K562 (cell line): Measurements from ENCODE around the gene ZCCHC24. TPM values are rescaled to one million over a fixed set of nuclear protein-coding genes. Genes with fewer than 3 reads are reported as not detected.

Experiments
- ATAC-seq: fragments of 200-7000 bp; cut with Tn5 transposase; 3 replicates; pipeline ENCODE4 v1.9.1; 2020; ENCODE audit warnings: moderate library complexity
- BruUV-seq: library from RNA; stranded (reverse); fragments of 400-500 nt; replicated peaks from 2 replicates; lab custom pipeline; 2021; lab: Mats Ljungman, UMichigan
- CTCF ChIA-PET: fragments of 300-600 bp; formaldehyde crosslinking; extraction: SDS; loops from one replicate; lab custom pipeline; 2021; ENCODE audit warnings: low intra/inter-chr PET ratio; lab: Yijun Ruan, JAX
- POLR2A ChIA-PET: fragments of 300-600, 350-650 bp; sonication (Branson Sonifier 250); formaldehyde crosslinking; extraction: SDS; loops from one replicate; lab custom pipeline; 2021; ENCODE audit warnings: antibody characterized with exemption, inconsistent platforms; lab: Yijun Ruan, JAX
- DNase-seq, 4 experiments: peaks; one replicate each; pipeline versions ENCODE4 v3.0.0 to v3.0.0-alpha.2; 2011 to 2018; ENCODE audit warnings: low spot score in 3 of 4, mixed read lengths in 3 of 4; ENCODE audit errors: extremely low read depth in 1 of 4
- FAIRE-seq: peaks from 2 replicates; lab custom pipeline; 2011; peaks lifted over from hg19 to GRCh38; lab: Jason Lieb, UNC
- H2AFZ ChIP-seq: 2 replicates; pipeline ENCODE4 v1.6.0; 2011; ENCODE audit warnings: low read depth, low read length, control low read depth, inconsistent platforms
- H3K27ac ChIP-seq: fragments of 200-600 bp; 3 replicates; pipeline ENCODE4 v1.8.0; 2011; ENCODE audit warnings: low read depth, mild to moderate bottlenecking, control low read depth, inconsistent platforms, low read length, moderate library complexity, mixed read lengths; ENCODE audit errors: extremely low read depth
- H3K27me3 ChIP-seq, 2 experiments: fragments of 300-600 bp in 1 of 2; 2 replicates in 1 of 2; 3 replicates in 1 of 2; pipeline versions ENCODE4 v1.6.0 to v1.8.0; 2011; ENCODE audit warnings: inconsistent platforms in 2 of 2, low read length in 2 of 2, mild to moderate bottlenecking in 1 of 2, mixed read lengths in 1 of 2, moderate library complexity in 1 of 2; ENCODE audit not compliant: control insufficient read depth in 2 of 2, insufficient read depth in 2 of 2
- H3K36me3 ChIP-seq: fragments of 300-600 bp; 3 replicates; pipeline ENCODE4 v1.8.0; 2011; ENCODE audit warnings: mild to moderate bottlenecking, low read length, inconsistent platforms; ENCODE audit not compliant: control insufficient read depth, insufficient read depth
- H3K4me1 ChIP-seq, 2 experiments: fragments of 200-600 bp in 1 of 2; replicated peaks in 1 of 2; 2 replicates in 1 of 2; 3 replicates in 1 of 2; pipeline versions ENCODE4 v1.5.1 to v1.8.0; 2011; ENCODE audit warnings: inconsistent platforms in 2 of 2, low read length in 2 of 2, mild to moderate bottlenecking in 1 of 2, mixed read lengths in 1 of 2, moderate library complexity in 1 of 2; ENCODE audit not compliant: control insufficient read depth in 2 of 2, insufficient read depth in 2 of 2
- H3K4me2 ChIP-seq: 2 replicates; pipeline ENCODE4 v1.6.1; 2011; ENCODE audit warnings: low read length, control low read depth, inconsistent platforms, mixed read lengths; ENCODE audit not compliant: insufficient read depth
- H3K4me3 ChIP-seq: fragments of 200-600 bp; sonication (generic), shearing (Covaris generic); 2 replicates; pipeline ENCODE4 v1.5.1; 2016; ENCODE audit warnings: control low read depth, inconsistent platforms
- H3K79me2 ChIP-seq: fragments of 200-600 bp; 3 replicates; pipeline ENCODE4 v1.8.0; 2011; ENCODE audit warnings: low read length, inconsistent platforms; ENCODE audit not compliant: control insufficient read depth, insufficient read depth
- H3K9ac ChIP-seq, 2 experiments: 2 replicates each; pipeline versions ENCODE4 v1.6.0 to v1.6.1; 2011; ENCODE audit warnings: low read depth in 2 of 2, low read length in 2 of 2, control low read depth in 1 of 2, inconsistent platforms in 1 of 2, mild to moderate bottlenecking in 1 of 2, mixed read lengths in 1 of 2; ENCODE audit not compliant: insufficient read depth in 1 of 2
- H3K9me1 ChIP-seq: one replicate; pipeline ENCODE4 v1.6.0; 2011; ENCODE audit warnings: inconsistent platforms, mild to moderate bottlenecking, low read length, moderate library complexity; ENCODE audit not compliant: control insufficient read depth, insufficient read depth
- H3K9me3 ChIP-seq: replicated peaks from 2 replicates; pipeline ENCODE4 v1.5.1; 2011; ENCODE audit warnings: low read depth, low read length, inconsistent platforms; ENCODE audit not compliant: control insufficient read depth, insufficient read depth
- H4K20me1 ChIP-seq: replicated peaks from 2 replicates; pipeline ENCODE4 v1.6.1; 2011; ENCODE audit warnings: low read length, inconsistent platforms, mixed read lengths; ENCODE audit not compliant: control insufficient read depth, insufficient read depth
- CBX2 ChIP-seq: fragments of 200-600 bp; sonication (generic); IDR thresholded peaks from one replicate; pipeline ENCODE4 v1.6.1; 2012; ENCODE audit warnings: mild to moderate bottlenecking, low read length, inconsistent platforms; ENCODE audit not compliant: insufficient read depth, poor library complexity, severe bottlenecking
- DNMT1 ChIP-seq: fragments of 450-650 bp; IDR thresholded peaks from 2 replicates; pipeline ENCODE4 v1.6.1; 2016; ENCODE audit warnings: antibody characterized with exemption, mild to moderate bottlenecking
- FOSL1 ChIP-seq: fragments of 200-800 bp; sonication (Bioruptor generic); conservative IDR thresholded peaks from 2 replicates; pipeline ENCODE4 v1.6.1; 2016; ENCODE audit warnings: missing genetic modification characterization, missing compliant biosample characterization
- IRF1 ChIP-seq: sonication (generic); formaldehyde crosslinking; IDR thresholded peaks from 2 replicates; pipeline ENCODE4 v1.8.0; 2022; ENCODE audit warnings: missing genetic modification reagents, mild to moderate bottlenecking, borderline replicate concordance
- NCOA4 ChIP-seq: fragments of 450-650 bp; IDR thresholded peaks from 2 replicates; pipeline ENCODE4 v1.6.1; 2018; ENCODE audit warnings: mild to moderate bottlenecking; ENCODE audit not compliant: partially characterized antibody
- NFATC3 ChIP-seq: fragments of 450-650 bp; IDR thresholded peaks from 2 replicates; pipeline ENCODE4 v1.6.1; 2017; ENCODE audit warnings: mild to moderate bottlenecking
- PPARD ChIP-seq: fragments of 250-450 bp; sonication (Bioruptor Pico); IDR thresholded peaks from 2 replicates; pipeline ENCODE4 v1.8.0; 2022; ENCODE audit warnings: inconsistent platforms, mild to moderate bottlenecking, moderate library complexity
- TAF1 ChIP-seq: IDR thresholded peaks from 2 replicates; pipeline ENCODE4 v1.6.1; 2011; ENCODE audit warnings: mild to moderate bottlenecking, low read length, moderate library complexity; ENCODE audit not compliant: insufficient read depth, control insufficient read depth, severe bottlenecking; ENCODE audit errors: extremely low read depth
- whole genome bisulfite sequencing: fragments of 100-300 bp; shearing (Covaris generic); methylation state at CpG from one replicate; pipeline ENCODE4 v1.1.6; 2016; ENCODE audit warnings: low coverage, mixed read lengths; ENCODE audit not compliant: insufficient coverage; ENCODE audit errors: missing lambda C conversion rate; 5-methylcytosine and 5-hydroxymethylcytosine counted together
- in situ Hi-C: fragments of 300-500 bp; cut with MboI; formaldehyde crosslinking; loops from 4 replicates; pipeline ENCODE4 v1.15.0; 2018; ENCODE audit warnings: inconsistent platforms, mixed read lengths
- intact Hi-C: fragments of 100-400 bp; cut with micrococcal nuclease; formaldehyde crosslinking; loops from 2 replicates; pipeline ENCODE4 v1.14.2; 2022
- polyA plus RNA-seq, 8 experiments: library from polyadenylated mRNA; depleted of rRNA in 4 of 8; stranded (reverse) in 5 of 8; unstranded in 3 of 8; fragments of >200 nt; fragmentation: Nextera tagmentation in 2 of 8; fragmentation: Illumina TruSeq in 1 of 8; extraction: Ambion mirVana in 2 of 8; extraction: Trizol in 1 of 8; gene quantifications; 2 replicates each; pipeline versions ENCODE4 v1.2.1 to v1.2.3, GENCODE V29; 2011 to 2014; ENCODE audit warnings: inconsistent platforms in 1 of 8, missing spikeins in 1 of 8
- total RNA-seq, 7 experiments: library from RNA; depleted of rRNA in 6 of 7; stranded (reverse); fragments of >200 nt in 6 of 7; fragmentation: Illumina TruSeq in 2 of 7; extraction: Trizol in 2 of 7; gene quantifications; 2 replicates each; pipeline versions ENCODE4 v1.2.1 to v1.2.3, GENCODE V29; 2011 to 2021; ENCODE audit warnings: low replicate concordance in 1 of 7
- TF ChIP-seq, protein P1 (sequence below): fragments of 250-450 bp; sonication (Bioruptor Pico); IDR thresholded peaks from 2 replicates; pipeline ENCODE4 v1.4.0; 2020
- TF ChIP-seq, protein P2 (sequence below): fragments of 450-650 bp; formaldehyde crosslinking; IDR thresholded peaks from 2 replicates; pipeline ENCODE4 v1.4.0; 2022; ENCODE audit warnings: missing genetic modification characterization
- TF ChIP-seq, protein P3 (sequence below): sonication (generic); formaldehyde crosslinking; IDR thresholded peaks from 2 replicates; pipeline ENCODE4 v1.5.0; 2020; ENCODE audit warnings: missing genetic modification reagents

The ZCCHC24 gene
- total and polyA plus RNA-seq, 9 of the 15 experiments (the other 6 are each of a cell fraction or from before 2014, with no cell fraction given) = 0.84 to 11.0 (median 4.6) TPM

- BruUV-seq = no TSS peak
Measured at GRCh38 chr10:79424221-79425073, 21.0 kb downstream of the ZCCHC24 start.

More at GRCh38 chr10:79424221-79425073, 21.0 kb downstream of the ZCCHC24 start:
- no peak overlapping the region for H3K27ac ChIP-seq
- TF ChIP-seq FOSL1 (tag) (no peak), PPARD (CRISPR knock-in tag) (no peak), IRF1 (CRISPR knock-in tag) (no peak), TAF1 (no peak), CBX2 (no peak), NCOA4 (no peak), NFATC3 (no peak), DNMT1 (no peak)
- TF ChIP-seq, protein P1, sequence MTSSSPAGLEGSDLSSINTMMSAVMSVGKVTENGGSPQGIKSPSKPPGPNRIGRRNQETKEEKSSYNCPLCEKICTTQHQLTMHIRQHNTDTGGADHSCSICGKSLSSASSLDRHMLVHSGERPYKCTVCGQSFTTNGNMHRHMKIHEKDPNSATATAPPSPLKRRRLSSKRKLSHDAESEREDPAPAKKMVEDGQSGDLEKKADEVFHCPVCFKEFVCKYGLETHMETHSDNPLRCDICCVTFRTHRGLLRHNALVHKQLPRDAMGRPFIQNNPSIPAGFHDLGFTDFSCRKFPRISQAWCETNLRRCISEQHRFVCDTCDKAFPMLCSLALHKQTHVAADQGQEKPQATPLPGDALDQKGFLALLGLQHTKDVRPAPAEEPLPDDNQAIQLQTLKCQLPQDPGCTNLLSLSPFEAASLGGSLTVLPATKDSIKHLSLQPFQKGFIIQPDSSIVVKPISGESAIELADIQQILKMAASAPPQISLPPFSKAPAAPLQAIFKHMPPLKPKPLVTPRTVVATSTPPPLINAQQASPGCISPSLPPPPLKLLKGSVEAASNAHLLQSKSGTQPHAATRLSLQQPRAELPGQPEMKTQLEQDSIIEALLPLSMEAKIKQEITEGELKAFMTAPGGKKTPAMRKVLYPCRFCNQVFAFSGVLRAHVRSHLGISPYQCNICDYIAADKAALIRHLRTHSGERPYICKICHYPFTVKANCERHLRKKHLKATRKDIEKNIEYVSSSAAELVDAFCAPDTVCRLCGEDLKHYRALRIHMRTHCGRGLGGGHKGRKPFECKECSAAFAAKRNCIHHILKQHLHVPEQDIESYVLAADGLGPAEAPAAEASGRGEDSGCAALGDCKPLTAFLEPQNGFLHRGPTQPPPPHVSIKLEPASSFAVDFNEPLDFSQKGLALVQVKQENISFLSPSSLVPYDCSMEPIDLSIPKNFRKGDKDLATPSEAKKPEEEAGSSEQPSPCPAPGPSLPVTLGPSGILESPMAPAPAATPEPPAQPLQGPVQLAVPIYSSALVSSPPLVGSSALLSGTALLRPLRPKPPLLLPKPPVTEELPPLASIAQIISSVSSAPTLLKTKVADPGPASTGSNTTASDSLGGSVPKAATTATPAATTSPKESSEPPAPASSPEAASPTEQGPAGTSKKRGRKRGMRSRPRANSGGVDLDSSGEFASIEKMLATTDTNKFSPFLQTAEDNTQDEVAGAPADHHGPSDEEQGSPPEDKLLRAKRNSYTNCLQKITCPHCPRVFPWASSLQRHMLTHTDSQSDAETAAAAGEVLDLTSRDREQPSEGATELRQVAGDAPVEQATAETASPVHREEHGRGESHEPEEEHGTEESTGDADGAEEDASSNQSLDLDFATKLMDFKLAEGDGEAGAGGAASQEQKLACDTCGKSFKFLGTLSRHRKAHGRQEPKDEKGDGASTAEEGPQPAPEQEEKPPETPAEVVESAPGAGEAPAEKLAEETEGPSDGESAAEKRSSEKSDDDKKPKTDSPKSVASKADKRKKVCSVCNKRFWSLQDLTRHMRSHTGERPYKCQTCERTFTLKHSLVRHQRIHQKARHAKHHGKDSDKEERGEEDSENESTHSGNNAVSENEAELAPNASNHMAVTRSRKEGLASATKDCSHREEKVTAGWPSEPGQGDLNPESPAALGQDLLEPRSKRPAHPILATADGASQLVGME (CRISPR knock-in tag) = no peak
- TF ChIP-seq, protein P2, sequence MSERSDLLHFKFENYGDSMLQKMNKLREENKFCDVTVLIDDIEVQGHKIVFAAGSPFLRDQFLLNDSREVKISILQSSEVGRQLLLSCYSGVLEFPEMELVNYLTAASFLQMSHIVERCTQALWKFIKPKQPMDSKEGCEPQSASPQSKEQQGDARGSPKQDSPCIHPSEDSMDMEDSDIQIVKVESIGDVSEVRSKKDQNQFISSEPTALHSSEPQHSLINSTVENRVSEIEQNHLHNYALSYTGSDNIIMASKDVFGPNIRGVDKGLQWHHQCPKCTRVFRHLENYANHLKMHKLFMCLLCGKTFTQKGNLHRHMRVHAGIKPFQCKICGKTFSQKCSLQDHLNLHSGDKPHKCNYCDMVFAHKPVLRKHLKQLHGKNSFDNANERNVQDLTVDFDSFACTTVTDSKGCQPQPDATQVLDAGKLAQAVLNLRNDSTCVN (CRISPR knock-in tag) = no peak
- TF ChIP-seq, protein P3, sequence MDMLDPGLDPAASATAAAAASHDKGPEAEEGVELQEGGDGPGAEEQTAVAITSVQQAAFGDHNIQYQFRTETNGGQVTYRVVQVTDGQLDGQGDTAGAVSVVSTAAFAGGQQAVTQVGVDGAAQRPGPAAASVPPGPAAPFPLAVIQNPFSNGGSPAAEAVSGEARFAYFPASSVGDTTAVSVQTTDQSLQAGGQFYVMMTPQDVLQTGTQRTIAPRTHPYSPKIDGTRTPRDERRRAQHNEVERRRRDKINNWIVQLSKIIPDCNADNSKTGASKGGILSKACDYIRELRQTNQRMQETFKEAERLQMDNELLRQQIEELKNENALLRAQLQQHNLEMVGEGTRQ = no peak
- TF ChIP-seq, all 486 proteins: peak for 0
- H3K9me1 ChIP-seq = no peaks in the 10 kb centered on the region
- no peaks in the 10 kb centered on the region for H3K36me3 ChIP-seq
- intact Hi-C loops (no loop called here), in situ Hi-C loops (no loop called here)
- no peaks in the 10 kb centered on the region for H3K9me3 ChIP-seq
- DNase-seq (no peak), ATAC-seq (peak; percentile 36; the same call in 2 of the 3 replicates), FAIRE-seq (no peak)
- ChIA-PET POLR2A (no interaction called here), CTCF (no interaction called here)
- H4K20me1 ChIP-seq = no peaks in the 10 kb centered on the region
- no peak overlapping the region for H3K4me2 ChIP-seq
- no peak overlapping the region for H2AFZ ChIP-seq
- no peaks in the 10 kb centered on the region for H3K27me3 ChIP-seq
- 57% methylated on average over 11 of the region's 11 CpGs for WGBS
- no peaks in the 10 kb centered on the region for H3K79me2 ChIP-seq
- H3K4me3 ChIP-seq = no peak overlapping the region
- H3K9ac ChIP-seq = peak overlapping the region in 1 of 2 experiments; percentile 8; a peak in 1 of 4 replicates
- H3K4me1 ChIP-seq = peaks cover 0 to 5% of the 10 kb centered on the region in 2 experiments; a peak in 1 of 5 replicates
